HepG2 (cell line): ENCODE measurements around the gene RPS8. TPM values are rescaled to one million over a fixed set of nuclear protein-coding genes. Genes with fewer than 3 reads are reported as not detected.

Experiments
- ARID2 ChIP-seq: sonication (generic); formaldehyde crosslinking; IDR thresholded peaks from 2 replicates; pipeline ENCODE4 v1.8.1; 2022; ENCODE audit warnings: mild to moderate bottlenecking, missing genetic modification reagents, borderline replicate concordance
- CEBPB ChIP-seq: IDR thresholded peaks from 2 replicates; pipeline ENCODE4 v1.6.1; 2011; ENCODE audit warnings: low read depth, low read length, improper control_type of control experiment, borderline replicate concordance
- ELF4 ChIP-seq: sonication (generic); formaldehyde crosslinking; IDR thresholded peaks from 2 replicates; pipeline ENCODE4 v1.5.0; 2020; ENCODE audit warnings: missing genetic modification reagents, mild to moderate bottlenecking, moderate library complexity, borderline replicate concordance
- ISL2 ChIP-seq: sonication (generic); formaldehyde crosslinking; IDR thresholded peaks from 2 replicates; pipeline ENCODE4 v1.5.0; 2020; ENCODE audit warnings: missing genetic modification reagents
- KAT8 ChIP-seq: IDR thresholded peaks from 2 replicates; pipeline ENCODE4 v1.6.1; 2016; ENCODE audit warnings: missing genetic modification reagents, missing compliant biosample characterization
- NFE2L2 ChIP-seq: fragments of 150-350 bp; IDR thresholded peaks from 2 replicates; pipeline ENCODE4 v1.6.1; 2014; ENCODE audit warnings: low read length
- NR2F6 ChIP-seq, 2 experiments: IDR thresholded peaks; 2 replicates each; pipeline ENCODE4 v1.6.1; 2016; ENCODE audit warnings: antibody characterized with exemption in 1 of 2, mild to moderate bottlenecking in 1 of 2
- PCBP2 ChIP-seq: fragments of 200-400 bp; formaldehyde crosslinking; optimal IDR thresholded peaks from 2 replicates; pipeline ENCODE3; 2018; ENCODE audit warnings: low read length, low read depth; ENCODE audit not compliant: poor library complexity, severe bottlenecking
- PLRG1 ChIP-seq: fragments of 450-650 bp; conservative IDR thresholded peaks from 2 replicates; pipeline ENCODE4 v1.6.1; 2016
- RBAK ChIP-seq: sonication (generic); formaldehyde crosslinking; IDR thresholded peaks from 2 replicates; pipeline ENCODE4 v1.5.1; 2020; ENCODE audit warnings: mild to moderate bottlenecking, missing genetic modification reagents
- SAFB2 ChIP-seq: sonication (generic); formaldehyde crosslinking; IDR thresholded peaks from 2 replicates; pipeline ENCODE4 v1.5.1; 2020; ENCODE audit warnings: missing genetic modification reagents, low read depth, mild to moderate bottlenecking, borderline replicate concordance
- ZFP82 ChIP-seq: sonication (generic); formaldehyde crosslinking; IDR thresholded peaks from 2 replicates; pipeline ENCODE4 v1.5.1; 2020; ENCODE audit warnings: mild to moderate bottlenecking, missing genetic modification reagents, borderline replicate concordance
- ZIK1 ChIP-seq: sonication (generic); formaldehyde crosslinking; IDR thresholded peaks from 2 replicates; pipeline ENCODE4 v1.5.0; 2020; ENCODE audit warnings: mild to moderate bottlenecking, low read depth, missing genetic modification reagents, borderline replicate concordance
- ZNF253 ChIP-seq: sonication (generic); formaldehyde crosslinking; IDR thresholded peaks from 2 replicates; pipeline ENCODE4 v1.8.0; 2022; ENCODE audit warnings: mild to moderate bottlenecking, missing genetic modification reagents, borderline replicate concordance
- ZNF329 ChIP-seq: sonication (generic); formaldehyde crosslinking; IDR thresholded peaks from 2 replicates; pipeline ENCODE4 v1.9.0; 2021; ENCODE audit warnings: low read depth, mild to moderate bottlenecking, missing genetic modification reagents
- ZNF430 ChIP-seq: sonication (generic); formaldehyde crosslinking; IDR thresholded peaks from 2 replicates; pipeline ENCODE4 v1.9.0; 2021; ENCODE audit warnings: mild to moderate bottlenecking, missing genetic modification reagents
- ZNF720 ChIP-seq: sonication (generic); formaldehyde crosslinking; IDR thresholded peaks from 2 replicates; pipeline ENCODE4 v1.4.0; 2020; ENCODE audit warnings: missing genetic modification reagents
- ZNF780A ChIP-seq: sonication (generic); formaldehyde crosslinking; IDR thresholded peaks from 2 replicates; pipeline ENCODE4 v1.8.0; 2022; ENCODE audit warnings: mild to moderate bottlenecking, missing genetic modification reagents, moderate library complexity
- polyA plus RNA-seq, 8 experiments: library from polyadenylated mRNA; depleted of rRNA in 3 of 8; stranded (reverse) in 7 of 8; unstranded in 1 of 8; fragments of >200 nt; fragmentation: Illumina TruSeq in 4 of 8; extraction: Trizol in 4 of 8; gene quantifications; 2 replicates each; pipeline versions ENCODE4 v1.2.1 to v1.2.3, GENCODE V29; 2011 to 2016; ENCODE audit warnings: low read depth in 4 of 8, missing spikeins in 1 of 8, mixed read lengths in 1 of 8; ENCODE audit not compliant: insufficient read depth in 1 of 8
- total RNA-seq, 5 experiments: library from RNA; depleted of rRNA; stranded (reverse); fragments of >200 nt; fragmentation: Illumina TruSeq; extraction: Trizol; gene quantifications; 2 replicates each; pipeline ENCODE4 v1.2.3, GENCODE V29; 2016; ENCODE audit warnings: low read depth in 1 of 5
- TF ChIP-seq, protein P1 (sequence below): sonication (generic); formaldehyde crosslinking; IDR thresholded peaks from 2 replicates; pipeline ENCODE4 v1.4.0; 2020; ENCODE audit warnings: missing genetic modification reagents
- TF ChIP-seq, protein P2 (sequence below): sonication (generic); formaldehyde crosslinking; IDR thresholded peaks from 2 replicates; pipeline ENCODE4 v1.4.0; 2020; ENCODE audit warnings: missing genetic modification reagents
- TF ChIP-seq, protein P3 (sequence below): fragments of 450-650 bp; IDR thresholded peaks from 2 replicates; pipeline ENCODE4 v1.6.1; 2016
- TF ChIP-seq, protein P4 (sequence below): sonication (generic); formaldehyde crosslinking; IDR thresholded peaks from 2 replicates; pipeline ENCODE4 v1.8.0; 2022; ENCODE audit warnings: mild to moderate bottlenecking, missing genetic modification reagents; ENCODE audit not compliant: insufficient replicate concordance

Gene RPS8
- total and polyA plus RNA-seq, 2 of the 13 experiments (the other 11 are each of a cell fraction or from before 2014, with no cell fraction given): 2,628 to 2,822 TPM

DNA sequence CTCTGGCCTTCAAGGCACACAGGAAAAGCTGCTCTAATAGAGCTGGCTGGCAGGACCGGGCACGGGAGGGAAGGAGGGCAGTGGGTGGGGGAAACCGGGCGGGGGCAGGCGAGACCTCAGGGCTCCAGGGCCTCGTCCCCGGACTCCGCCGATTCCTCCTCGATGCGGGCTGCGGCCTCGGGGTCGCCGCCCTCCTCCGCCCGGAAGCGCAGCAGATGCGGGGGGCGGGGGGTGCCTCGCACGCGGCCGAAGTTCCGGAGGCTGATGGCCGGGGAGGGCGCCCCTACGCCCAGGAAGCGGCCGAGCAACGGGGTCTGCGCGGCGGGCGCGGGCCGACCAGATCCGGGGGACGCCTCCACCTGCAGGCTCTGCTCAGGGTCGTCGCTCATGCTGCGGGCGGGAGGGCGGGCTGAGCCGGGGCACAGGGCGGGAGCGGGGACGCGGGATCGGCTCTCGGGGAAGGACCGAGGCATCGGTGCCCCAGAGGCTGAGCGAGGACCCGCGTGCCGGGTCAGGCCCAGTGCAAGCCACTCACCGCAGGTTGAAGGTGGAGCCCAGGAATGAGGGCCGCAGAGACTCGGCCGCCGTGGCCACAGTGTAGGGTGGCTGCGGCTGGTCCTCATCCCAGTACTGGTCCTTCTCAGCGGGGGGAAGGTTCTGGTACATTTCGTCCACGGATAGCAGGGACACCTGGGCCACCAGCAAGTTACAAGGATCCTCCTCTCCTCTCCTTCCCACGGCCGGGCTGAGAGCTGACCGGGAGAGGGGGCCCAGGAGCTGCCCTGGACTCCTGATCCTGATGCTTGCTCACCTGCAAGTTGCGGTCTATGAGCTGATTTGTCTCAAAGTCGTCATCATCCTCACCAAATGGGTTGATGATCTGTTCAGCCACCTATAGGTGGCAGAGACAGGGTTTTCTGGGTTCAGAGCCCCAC is 9.0 kb downstream of the RPS8 start (continued):
- TF ChIP-seq NR2F6 (IDR thresholded peaks at IDR 0.05) (no peak), NR2F6 (CRISPR knock-in tag; IDR thresholded peaks at IDR 0.05) (peak; percentile 34; the same call in 1 of the 2 replicates), RBAK (CRISPR knock-in tag) (no peak), ARID2 (peak; percentile 76), ZNF430 (no peak), KAT8 (CRISPR knock-in tag) (no peak), ZNF253 (CRISPR knock-in tag) (0 out of 2 replicates have a peak, but pooled peaks have one; percentile 82), PLRG1 (no peak), ZNF329 (CRISPR knock-in tag) (no peak), ELF4 (CRISPR knock-in tag) (no peak), ZFP82 (0 out of 2 replicates have a peak, but pooled peaks have one; percentile 23), ISL2 (0 out of 2 replicates have a peak, but pooled peaks have one; percentile 11), ZNF780A (CRISPR knock-in tag) (no peak), ZIK1 (CRISPR knock-in tag) (peak; percentile 71; the same call in 1 of the 2 replicates), NFE2L2 (no peak), PCBP2 (no peak), ZNF720 (CRISPR knock-in tag) (no peak), SAFB2 (no peak), CEBPB (no peak)
- TF ChIP-seq, protein P1, sequence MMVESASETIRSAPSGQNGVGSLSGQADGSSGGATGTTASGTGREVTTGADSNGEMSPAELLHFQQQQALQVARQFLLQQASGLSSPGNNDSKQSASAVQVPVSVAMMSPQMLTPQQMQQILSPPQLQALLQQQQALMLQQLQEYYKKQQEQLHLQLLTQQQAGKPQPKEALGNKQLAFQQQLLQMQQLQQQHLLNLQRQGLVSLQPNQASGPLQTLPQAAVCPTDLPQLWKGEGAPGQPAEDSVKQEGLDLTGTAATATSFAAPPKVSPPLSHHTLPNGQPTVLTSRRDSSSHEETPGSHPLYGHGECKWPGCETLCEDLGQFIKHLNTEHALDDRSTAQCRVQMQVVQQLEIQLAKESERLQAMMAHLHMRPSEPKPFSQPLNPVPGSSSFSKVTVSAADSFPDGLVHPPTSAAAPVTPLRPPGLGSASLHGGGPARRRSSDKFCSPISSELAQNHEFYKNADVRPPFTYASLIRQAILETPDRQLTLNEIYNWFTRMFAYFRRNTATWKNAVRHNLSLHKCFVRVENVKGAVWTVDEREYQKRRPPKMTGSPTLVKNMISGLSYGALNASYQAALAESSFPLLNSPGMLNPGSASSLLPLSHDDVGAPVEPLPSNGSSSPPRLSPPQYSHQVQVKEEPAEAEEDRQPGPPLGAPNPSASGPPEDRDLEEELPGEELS (CRISPR knock-in tag): no peak
- TF ChIP-seq, protein P2, sequence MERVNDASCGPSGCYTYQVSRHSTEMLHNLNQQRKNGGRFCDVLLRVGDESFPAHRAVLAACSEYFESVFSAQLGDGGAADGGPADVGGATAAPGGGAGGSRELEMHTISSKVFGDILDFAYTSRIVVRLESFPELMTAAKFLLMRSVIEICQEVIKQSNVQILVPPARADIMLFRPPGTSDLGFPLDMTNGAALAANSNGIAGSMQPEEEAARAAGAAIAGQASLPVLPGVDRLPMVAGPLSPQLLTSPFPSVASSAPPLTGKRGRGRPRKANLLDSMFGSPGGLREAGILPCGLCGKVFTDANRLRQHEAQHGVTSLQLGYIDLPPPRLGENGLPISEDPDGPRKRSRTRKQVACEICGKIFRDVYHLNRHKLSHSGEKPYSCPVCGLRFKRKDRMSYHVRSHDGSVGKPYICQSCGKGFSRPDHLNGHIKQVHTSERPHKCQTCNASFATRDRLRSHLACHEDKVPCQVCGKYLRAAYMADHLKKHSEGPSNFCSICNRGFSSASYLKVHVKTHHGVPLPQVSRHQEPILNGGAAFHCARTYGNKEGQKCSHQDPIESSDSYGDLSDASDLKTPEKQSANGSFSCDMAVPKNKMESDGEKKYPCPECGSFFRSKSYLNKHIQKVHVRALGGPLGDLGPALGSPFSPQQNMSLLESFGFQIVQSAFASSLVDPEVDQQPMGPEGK: peak; percentile 92
- TF ChIP-seq, protein P3, sequence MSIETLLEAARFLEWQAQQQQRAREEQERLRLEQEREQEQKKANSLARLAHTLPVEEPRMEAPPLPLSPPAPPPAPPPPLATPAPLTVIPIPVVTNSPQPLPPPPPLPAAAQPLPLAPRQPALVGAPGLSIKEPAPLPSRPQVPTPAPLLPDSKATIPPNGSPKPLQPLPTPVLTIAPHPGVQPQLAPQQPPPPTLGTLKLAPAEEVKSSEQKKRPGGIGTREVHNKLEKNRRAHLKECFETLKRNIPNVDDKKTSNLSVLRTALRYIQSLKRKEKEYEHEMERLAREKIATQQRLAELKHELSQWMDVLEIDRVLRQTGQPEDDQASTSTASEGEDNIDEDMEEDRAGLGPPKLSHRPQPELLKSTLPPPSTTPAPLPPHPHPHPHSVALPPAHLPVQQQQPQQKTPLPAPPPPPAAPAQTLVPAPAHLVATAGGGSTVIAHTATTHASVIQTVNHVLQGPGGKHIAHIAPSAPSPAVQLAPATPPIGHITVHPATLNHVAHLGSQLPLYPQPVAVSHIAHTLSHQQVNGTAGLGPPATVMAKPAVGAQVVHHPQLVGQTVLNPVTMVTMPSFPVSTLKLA: no peak
- TF ChIP-seq, protein P4, sequence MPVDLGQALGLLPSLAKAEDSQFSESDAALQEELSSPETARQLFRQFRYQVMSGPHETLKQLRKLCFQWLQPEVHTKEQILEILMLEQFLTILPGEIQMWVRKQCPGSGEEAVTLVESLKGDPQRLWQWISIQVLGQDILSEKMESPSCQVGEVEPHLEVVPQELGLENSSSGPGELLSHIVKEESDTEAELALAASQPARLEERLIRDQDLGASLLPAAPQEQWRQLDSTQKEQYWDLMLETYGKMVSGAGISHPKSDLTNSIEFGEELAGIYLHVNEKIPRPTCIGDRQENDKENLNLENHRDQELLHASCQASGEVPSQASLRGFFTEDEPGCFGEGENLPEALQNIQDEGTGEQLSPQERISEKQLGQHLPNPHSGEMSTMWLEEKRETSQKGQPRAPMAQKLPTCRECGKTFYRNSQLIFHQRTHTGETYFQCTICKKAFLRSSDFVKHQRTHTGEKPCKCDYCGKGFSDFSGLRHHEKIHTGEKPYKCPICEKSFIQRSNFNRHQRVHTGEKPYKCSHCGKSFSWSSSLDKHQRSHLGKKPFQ (CRISPR knock-in tag): no peak
